HG03439 (cell line): ENCODE measurements around the gene TRIM16.
"Not testable (repeated sequence)": the region's sequence is repeated elsewhere in the genome, so short reads cannot be mapped to it uniquely, and the experiment has no call there.

Source experiments
- ATAC-seq: cut with Tn5 transposase; IDR thresholded peaks from one replicate; pipeline ENCODE4 v1.9.1; 2021; ENCODE audit warnings: mild to moderate bottlenecking, moderate library complexity; ENCODE audit not compliant: unreplicated experiment

TRIM16 gene

DNA sequence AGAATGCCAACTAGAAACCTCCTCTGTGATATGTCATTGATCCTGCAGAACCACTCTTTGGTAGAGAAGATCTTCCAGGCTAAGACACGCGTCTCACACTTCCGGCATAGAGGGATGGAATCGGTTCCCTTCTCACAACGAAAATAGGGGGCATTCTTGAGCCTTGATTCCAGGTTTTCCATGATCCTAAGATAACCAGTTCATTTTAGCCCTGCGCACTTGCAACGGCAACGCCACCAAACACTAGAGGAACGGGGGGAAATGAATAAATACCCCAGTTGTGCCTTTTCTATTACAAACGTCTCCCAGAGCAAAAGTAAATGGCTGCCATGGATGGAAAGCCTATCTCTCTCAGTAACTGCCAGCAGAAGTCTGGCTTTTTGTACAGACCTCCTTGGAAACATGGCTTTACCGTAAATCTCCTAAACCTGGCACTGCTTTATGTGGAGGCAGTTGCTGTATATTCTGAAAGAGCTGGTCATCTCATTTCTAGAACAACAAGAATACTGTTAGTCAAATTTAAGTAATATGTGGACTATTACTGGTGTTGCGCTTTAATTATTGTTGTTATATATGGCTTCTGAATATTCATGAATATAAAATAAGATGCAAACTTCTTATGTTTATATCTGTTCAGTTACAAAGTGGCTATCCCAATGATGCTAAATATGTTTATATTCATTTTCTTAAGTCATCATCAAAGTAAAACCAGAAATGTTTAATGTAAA, 64.6 kb downstream of the TRIM16 start, which contains the start of gene FBXW10B:
Gene FBXW10B, minus strand, starts transcription at position 374 of the 728 bp plus-strand sequence. Its CDS starts 192 bp downstream, at position 182.
- not testable (repeated sequence) for ATAC-seq

- not testable (repeated sequence) for ATAC-seq
Observed at GRCh38 chr17:15616828-15617227, 67.3 kb downstream of the TRIM16 start.

DNA sequence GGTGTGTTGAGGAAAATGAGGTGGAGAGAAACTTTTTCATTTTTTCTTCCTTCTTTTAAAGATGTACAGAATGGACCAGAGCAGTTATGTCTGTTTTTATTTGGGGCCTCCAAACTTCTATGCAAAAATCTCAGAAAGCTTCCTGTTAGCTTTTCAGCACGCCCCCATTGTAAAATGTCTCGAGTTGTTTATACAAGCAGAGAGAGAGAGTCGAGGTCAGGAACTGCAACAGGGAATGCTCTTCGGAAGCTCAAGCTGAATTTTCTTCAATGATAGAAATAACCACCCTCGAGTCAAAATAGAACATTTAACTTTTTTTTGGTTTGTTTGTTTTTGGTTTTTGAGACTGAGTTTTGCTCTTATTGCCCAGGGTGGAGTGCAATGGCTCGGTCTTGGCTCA, 68.3 kb downstream of the TRIM16 start:
- ATAC-seq = not testable (repeated sequence)

DNA sequence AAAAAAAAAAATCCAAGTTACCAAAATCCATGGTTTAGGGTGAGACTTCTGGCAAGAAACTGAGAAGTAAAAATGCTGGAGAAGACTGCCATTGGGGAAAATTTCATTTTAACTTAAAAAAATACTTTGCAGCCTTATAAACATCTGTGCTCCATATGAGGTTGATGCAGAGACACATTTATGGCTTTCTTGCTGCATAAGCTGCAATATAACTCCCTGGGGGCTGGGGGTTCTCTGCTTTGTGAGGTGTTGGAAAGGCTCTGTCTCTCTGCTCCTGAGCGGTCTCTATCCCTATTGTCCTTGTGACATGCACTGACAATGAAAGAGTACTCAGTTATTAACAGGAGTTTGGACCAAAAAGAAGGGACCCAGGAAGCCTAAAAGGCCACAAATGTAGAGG, 71.0 kb downstream of the TRIM16 start:
- ATAC-seq = not testable (repeated sequence)

GRCh38 chr17:15592960-15593359, 91.2 kb downstream of the TRIM16 start:
- ATAC-seq = not testable (repeated sequence)

DNA sequence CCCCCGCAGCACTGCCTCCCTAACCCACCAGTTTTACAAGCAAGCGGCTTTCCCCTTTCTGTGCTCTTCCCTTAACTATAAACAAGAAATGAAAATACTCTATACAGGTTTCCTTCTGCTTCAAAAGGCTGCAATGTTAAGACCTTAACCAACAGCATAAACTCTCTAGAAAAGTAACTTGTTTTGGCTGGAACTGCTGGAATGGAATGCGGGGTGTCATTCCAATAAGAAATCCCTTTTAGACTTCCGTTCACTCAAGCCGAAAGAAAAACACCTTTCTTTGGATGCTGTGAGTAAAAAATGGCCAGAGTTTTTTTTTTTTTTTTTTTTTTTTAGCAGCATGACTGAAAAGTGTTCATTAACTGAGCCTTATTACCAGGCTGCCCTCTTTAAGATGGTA, 92.1 kb downstream of the TRIM16 start:
- not testable (repeated sequence) for ATAC-seq

- ATAC-seq = not testable (repeated sequence)
Observed at GRCh38 chr17:15590844-15591243, 93.3 kb downstream of the TRIM16 start.

DNA sequence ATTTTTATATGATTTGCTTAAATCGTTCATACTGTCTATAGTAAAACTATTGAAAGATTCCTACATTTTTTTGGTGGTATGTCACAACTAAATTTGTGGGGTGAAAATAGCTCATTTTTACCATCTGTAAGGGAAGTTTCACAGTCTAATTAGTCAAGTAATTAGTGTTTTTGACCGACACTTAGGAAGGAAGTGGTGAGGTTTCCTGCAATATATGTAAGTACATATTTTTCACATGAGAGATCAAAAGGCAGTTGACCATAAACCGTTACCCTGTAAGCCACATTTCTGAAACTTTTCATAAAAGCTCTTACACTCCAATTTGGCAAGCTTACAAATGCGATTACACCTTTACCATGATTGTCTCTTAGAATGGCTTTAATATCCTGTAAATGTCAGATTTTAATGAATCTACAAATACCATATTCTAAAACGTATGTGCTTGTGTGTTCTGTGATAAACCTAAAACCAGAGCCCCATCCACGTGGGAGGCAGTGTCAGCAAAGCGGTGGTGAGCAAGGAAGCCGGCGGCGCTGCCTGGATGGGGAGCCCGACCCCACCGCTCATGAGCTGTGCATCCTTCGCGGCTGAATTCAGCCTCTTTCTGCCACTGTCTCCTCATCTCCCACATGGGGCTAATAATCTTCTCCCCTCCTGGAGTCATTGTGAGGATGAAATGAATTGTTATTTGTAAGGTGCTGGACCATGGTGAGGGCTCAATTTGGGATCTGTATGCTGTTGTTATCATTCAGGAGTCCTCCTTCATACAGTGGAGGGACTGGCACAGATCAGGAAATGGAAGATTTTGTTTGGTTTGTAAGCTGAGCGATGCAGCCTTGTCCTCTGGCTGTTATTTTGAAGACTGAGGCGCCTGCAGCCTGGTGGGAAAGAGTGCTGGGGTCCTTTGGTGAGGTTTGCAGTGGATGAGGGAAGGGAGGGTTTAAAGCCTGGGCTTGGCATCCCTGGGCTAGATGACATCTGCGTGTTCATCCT, 94.3 kb downstream of the TRIM16 start:
- ATAC-seq = not testable (repeated sequence)

DNA sequence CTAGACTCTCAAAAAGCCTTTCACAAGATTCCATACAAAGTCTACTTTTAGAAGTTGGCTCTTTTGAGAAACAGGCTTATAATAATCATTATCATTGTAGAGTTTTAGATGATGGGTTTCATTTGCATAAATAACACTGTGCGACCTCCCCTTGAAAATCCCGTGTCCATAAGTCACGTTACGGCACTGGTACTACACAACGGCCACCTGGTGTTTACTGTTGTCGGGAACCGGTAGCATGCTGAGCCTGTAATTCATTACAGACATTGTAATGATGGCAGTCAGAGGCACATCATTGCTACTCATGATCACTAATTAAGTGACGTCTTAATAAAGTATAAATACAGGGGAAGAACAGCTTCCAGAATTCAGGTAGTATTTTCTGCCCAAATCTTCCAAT, 96.1 kb downstream of the TRIM16 start:
- not testable (repeated sequence) for ATAC-seq

DNA sequence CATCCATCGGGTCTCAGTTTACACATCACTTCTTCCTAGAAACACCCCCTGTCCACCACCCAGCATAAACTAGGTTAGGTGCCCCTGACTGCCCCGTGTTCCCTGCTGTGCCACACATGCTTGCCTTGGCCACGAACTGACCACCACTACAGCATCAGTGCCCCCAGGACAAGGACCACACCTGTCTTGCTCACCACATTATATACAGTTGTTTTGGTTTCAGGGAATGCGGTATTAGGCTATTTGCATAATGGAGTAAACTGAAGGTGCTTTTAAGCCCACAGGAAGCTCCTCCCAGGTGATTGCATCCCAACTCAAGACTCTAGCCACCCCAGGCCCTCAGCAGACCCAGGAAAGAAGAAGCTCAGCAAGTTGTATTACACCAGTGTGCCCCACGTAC, 100.8 kb downstream of the TRIM16 start:
- not testable (repeated sequence) for ATAC-seq

- ATAC-seq = not testable (repeated sequence)
Observed at GRCh38 chr17:15581462-15581861, 102.6 kb downstream of the TRIM16 start.
